RKO (cell line): ENCODE data around the gene BNC2.
A peak's percentile ranks its signal among the peaks of the same experiment; 100 is the strongest.
"Not testable (repeated sequence)": the region's sequence is repeated elsewhere in the genome, so short reads cannot be mapped to it uniquely, and the experiment has no call there.

ENCODE experiments used
- DNase-seq: peaks from one replicate; pipeline ENCODE4 v3.0.0-alpha.2; 2016; ENCODE audit warnings: low spot score

Gene BNC2

GRCh38 chr9:16496908-16497307, 373.6 kb downstream of the BNC2 start:
- peak; percentile 26 for DNase-seq

GRCh38 chr9:16487915-16488314, 382.6 kb downstream of the BNC2 start:
- no peak for DNase-seq

- DNase-seq, result no peak
Observed at GRCh38 chr9:16485575-16486321, 384.7 kb downstream of the BNC2 start.

DNA sequence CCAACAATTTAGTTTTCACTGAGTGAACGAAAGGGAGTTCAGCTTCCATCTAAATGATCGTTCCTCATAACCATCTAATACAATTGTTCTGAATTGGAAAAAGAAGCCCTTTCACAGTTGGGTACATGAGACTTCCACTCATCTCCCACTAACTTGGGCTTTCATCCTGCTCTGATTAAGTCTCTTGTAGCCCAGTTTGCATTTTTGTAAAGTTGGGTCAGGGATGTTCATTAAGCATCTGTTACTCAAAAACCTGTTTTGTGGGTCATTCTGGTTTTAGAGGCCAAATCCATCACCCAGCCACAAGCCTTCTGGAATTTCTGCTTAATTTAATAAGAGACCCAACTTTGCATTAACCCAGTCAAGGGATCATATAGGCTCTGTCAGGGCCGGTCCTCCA, 385.3 kb downstream of the BNC2 start:
- DNase-seq, result no peak

GRCh38 chr9:16484744-16485143, 385.7 kb downstream of the BNC2 start:
- no peak for DNase-seq

DNA sequence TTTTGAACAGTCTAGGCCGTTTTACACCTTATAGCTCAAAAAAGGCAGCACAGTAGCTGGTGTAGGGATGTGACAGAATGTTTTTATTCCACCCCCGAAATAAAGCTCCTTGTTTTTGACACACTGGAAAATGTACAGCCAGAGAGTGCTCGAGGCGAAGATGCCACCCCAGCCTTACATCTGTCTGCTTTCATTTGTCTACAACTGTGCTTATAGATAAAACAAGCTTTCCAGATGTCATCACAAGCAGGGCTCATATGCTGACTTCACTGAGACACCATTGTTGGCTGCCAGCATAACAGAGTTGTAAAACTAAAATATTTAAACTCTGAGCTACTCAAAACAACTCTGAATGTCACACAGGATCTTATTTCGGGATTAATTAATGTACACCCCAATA, 386.3 kb downstream of the BNC2 start:
- no peak for DNase-seq

GRCh38 chr9:16482764-16483163, 387.7 kb downstream of the BNC2 start:
- DNase-seq, result no peak

DNA sequence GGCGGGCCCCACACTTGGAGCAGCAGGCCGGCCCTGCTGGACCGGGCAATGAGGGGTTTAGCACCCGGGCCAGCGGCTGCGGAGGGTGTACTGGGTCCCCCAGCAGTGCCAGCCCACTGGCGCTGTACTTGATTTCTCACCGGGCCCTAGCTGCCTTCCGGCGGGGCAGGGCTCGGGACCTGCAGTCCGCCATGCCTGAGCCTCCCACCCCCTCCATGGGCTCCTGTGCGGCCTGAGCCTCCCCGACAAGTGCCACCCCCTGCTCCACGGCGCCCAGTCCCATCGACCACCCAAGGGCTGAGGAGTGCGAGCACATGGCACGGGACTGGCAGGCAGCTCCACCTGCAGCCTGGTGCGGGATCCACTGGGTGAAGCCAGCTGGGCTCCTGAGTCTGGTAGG, 389.9 kb downstream of the BNC2 start:
- DNase-seq, result not testable (repeated sequence)

GRCh38 chr9:16475996-16476395, 394.5 kb downstream of the BNC2 start:
- DNase-seq, result no peak

GRCh38 chr9:16475257-16475656, 395.2 kb downstream of the BNC2 start:
- no peak for DNase-seq

GRCh38 chr9:16469184-16469583, 401.3 kb downstream of the BNC2 start:
- DNase-seq, result no peak

GRCh38 chr9:16461851-16462250, 408.6 kb downstream of the BNC2 start:
- DNase-seq, result no peak

- no peak for DNase-seq
Observed at GRCh38 chr9:16461137-16461840, 409.2 kb downstream of the BNC2 start.

- DNase-seq, result no peak
Observed at GRCh38 chr9:16460696-16461095, 409.8 kb downstream of the BNC2 start.

DNA sequence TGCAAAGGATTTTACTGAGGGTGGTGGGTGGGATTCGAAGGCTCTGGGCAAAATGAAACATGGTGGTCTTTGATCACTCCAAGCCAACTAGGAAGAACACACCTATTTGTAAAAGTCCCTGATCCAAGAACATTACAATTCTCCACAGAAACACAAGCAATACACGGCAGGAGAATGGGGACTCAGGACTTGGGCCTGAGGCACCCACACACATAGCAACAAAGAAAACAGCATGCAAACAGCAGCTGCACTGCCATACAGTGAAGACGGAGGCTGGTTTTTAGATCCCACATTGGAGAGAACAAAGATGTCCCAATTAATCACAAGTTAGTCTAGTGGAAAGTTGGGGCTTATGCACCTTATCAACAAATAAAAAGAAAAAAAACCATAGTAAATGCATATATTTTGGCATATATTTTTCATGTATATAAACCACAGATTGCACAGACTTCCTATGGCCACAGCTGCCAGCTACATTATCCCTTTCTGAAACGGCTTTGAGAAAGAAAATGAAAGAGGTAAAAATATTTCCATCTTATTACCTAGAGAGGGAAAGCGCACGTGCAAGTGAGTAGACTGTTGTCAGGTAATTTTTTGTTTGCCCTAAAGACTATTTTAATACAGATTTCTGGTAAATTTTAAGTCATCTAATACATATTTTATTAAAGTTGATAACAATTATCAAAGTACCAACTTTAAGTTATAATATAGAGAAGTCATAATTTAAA, 410.9 kb downstream of the BNC2 start:
- no peak for DNase-seq

DNA sequence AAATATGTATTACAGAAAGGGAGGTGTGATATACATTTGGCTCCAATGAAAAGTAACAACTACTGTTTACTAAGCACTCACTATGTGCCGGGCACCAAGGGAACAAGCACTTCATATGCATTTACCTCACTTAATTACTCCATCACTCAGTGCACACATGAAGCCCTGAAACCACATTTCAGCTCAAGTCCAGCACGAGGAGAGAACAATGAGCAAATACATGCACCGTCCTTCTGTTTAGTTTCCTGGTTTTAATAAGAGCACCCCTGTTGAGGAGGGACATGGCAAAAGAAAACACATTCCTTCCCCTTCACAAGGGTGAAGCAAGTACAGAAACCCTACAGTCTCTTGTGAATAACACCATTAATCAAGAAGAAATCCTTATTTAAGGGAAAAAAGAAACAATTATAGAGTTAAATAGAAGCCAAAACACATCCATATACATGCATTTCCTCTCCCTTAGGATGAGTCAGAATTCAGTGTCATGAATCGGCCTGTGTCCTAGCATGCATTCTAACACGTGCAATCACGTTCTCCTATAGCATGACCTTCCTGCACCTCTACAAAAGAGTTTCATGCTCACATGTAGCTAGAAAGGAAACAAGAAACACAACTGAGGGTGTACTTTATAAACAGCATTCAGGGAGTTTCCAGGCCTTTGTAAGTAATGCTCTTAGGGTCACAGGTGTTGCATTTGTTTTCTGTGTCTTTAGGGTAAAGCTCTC, 411.6 kb downstream of the BNC2 start:
- DNase-seq, result peak; percentile 11

DNA sequence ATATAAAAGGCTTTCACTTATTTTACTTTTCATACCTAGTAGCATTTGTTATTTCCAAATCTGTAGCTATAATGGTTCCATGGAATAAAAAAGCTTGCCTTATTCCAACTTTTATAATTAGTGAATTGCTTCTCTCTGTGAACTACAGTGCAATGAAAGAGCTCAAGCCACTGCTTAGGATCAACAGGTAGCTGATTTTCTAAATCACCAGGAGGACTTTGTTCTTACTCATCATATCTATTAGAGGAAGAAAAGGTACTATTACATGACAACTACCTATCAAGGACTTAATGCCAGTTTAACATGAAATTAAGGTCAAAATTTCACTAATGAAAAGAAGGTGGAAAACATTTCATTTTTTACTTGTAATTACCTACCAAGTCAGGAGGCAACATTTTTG, 414.6 kb downstream of the BNC2 start:
- no peak for DNase-seq

DNA sequence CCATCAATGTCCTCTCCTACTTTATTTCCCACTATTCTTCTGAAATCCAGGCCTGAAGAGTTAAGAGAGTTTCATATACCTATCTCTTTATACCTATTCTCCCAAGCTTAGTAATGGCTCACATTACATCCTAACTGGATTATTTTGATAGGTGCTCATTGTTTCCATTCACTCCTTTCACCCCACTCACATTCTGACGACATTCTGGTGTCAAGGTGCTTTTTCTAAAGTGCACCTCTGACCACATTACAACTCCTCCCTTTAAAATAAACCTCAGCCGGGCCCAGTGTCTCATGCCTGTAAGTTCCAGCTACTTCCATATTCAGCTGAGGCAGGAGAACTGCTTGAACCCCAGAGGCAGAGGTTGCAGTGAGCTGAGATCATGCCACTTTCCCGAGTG, 417.1 kb downstream of the BNC2 start:
- no peak for DNase-seq

- DNase-seq, result no peak
Observed at GRCh38 chr9:16450578-16450977, 419.9 kb downstream of the BNC2 start.

DNA sequence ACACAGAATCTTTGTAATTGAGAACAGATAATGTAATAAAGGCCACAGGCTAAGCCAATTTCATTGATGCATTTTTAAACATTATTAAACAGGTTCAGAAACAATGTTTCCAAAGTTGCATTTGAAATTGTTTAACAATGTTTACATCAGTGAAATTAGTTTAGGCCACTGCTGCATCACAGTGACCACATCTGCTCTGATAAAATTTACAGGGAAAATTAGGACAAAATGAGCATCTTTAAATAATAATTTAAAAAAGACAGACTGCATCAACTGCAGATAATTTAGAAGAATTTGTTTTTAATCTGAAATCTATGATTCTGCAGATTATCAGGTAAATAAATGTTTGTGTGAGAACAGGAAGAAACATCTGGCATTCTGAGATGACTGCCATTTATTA, 420.4 kb downstream of the BNC2 start:
- no peak for DNase-seq

DNA sequence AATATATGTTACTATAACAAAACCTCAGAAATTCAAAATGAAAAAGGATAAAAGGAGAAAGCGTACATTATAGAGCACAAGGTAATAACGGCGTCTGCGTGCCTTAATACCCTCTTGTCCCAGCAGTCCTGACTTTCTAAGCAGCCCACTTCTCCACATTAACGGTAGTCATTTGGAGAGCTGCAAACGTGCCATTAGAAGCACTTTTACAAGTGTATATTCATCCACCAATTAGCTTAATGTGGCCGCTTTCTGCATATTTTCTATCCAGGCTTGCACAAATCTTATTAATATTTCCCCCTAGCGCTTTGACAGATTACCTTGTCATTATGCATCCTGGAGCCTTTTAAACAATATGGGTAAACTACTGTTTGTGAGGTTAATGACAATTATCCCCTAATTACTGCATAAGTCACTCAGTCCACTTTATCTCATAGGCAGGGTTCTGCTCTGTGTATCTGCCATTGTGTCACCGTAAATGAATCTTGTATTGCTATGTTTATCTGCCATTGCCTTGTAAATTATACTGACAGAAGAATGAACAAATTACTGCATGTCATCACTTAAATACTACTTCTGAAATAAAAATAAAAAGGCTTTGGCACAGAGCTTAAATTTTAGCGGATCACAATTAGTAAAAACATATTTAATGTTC, 421.3 kb downstream of the BNC2 start:
- no peak for DNase-seq

- DNase-seq, result no peak
Observed at GRCh38 chr9:16447946-16448345, 422.5 kb downstream of the BNC2 start.
